SU-DHL-6 (cell line): ENCODE measurements around the gene DST.

Experiments
- EZH2phosphoT487 ChIP-seq: fragments of 200-600 bp; sonication (generic), shearing (Covaris generic); conservative IDR thresholded peaks from 2 replicates; pipeline ENCODE4 v1.6.1; 2018; ENCODE audit warnings: mild to moderate bottlenecking, antibody characterized with exemption, low read length, moderate library complexity, mixed read lengths
- TF ChIP-seq, protein P1 (sequence below): fragments of 200-600 bp; sonication (generic); IDR thresholded peaks from one replicate; pipeline ENCODE4 v1.5.1; 2017; ENCODE audit warnings: antibody characterized with exemption, mild to moderate bottlenecking, low read length, moderate library complexity; ENCODE audit not compliant: insufficient read depth, poor library complexity, severe bottlenecking

GRCh38 chr6:56571605-56572004, 71.1 kb downstream of the DST start:
- TF ChIP-seq, protein P1, sequence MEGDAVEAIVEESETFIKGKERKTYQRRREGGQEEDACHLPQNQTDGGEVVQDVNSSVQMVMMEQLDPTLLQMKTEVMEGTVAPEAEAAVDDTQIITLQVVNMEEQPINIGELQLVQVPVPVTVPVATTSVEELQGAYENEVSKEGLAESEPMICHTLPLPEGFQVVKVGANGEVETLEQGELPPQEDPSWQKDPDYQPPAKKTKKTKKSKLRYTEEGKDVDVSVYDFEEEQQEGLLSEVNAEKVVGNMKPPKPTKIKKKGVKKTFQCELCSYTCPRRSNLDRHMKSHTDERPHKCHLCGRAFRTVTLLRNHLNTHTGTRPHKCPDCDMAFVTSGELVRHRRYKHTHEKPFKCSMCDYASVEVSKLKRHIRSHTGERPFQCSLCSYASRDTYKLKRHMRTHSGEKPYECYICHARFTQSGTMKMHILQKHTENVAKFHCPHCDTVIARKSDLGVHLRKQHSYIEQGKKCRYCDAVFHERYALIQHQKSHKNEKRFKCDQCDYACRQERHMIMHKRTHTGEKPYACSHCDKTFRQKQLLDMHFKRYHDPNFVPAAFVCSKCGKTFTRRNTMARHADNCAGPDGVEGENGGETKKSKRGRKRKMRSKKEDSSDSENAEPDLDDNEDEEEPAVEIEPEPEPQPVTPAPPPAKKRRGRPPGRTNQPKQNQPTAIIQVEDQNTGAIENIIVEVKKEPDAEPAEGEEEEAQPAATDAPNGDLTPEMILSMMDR, result no peak
- no peak for TF ChIP-seq EZH2phosphoT487
